Activated T-helper 1 cell treated with anti-CD3 and anti-CD28 coated beads, Interleukin-12 subunit alpha, Interleukin-12 subunit beta, Interleukin-2, Interleukin-4 antibody, amounts not matched to agents 30 ng/mL and 10 ng/mL and 1 ng/mL, durations not matched to agents 14 hours and 24 hours and 36 hours (primary cell): ENCODE measurements around the gene POU4F3. TPM values are rescaled to one million over a fixed set of nuclear protein-coding genes. Genes with fewer than 3 reads are reported as not detected.
A peak's percentile ranks its signal among the peaks of the same experiment; 100 is the strongest.

Experiments
- DNase-seq: peaks from one replicate; pipeline ENCODE4 v3.0.0; 2021; ENCODE audit warnings: low spot score
- H3K27ac Mint-ChIP-seq: one replicate; pipeline ENCODE4 v1.8.0; 2021; ENCODE audit warnings: mild to moderate bottlenecking, mixed read lengths
- H3K27me3 Mint-ChIP-seq: one replicate; pipeline ENCODE4 v1.8.0; 2022; ENCODE audit warnings: mild to moderate bottlenecking, moderate library complexity, mixed read lengths; ENCODE audit not compliant: insufficient read depth
- H3K36me3 Mint-ChIP-seq: one replicate; pipeline ENCODE4 v1.8.0; 2021; ENCODE audit warnings: low read depth, mixed read lengths
- H3K4me1 Mint-ChIP-seq: one replicate; pipeline ENCODE4 v1.8.0; 2021; ENCODE audit warnings: low read depth, mixed read lengths
- H3K4me3 Mint-ChIP-seq: one replicate; pipeline ENCODE4 v1.8.0; 2021; ENCODE audit warnings: mild to moderate bottlenecking, moderate library complexity, mixed read lengths
- H3K9me3 Mint-ChIP-seq: one replicate; pipeline ENCODE4 v1.8.0; 2021; ENCODE audit warnings: mixed read lengths
- intact Hi-C: fragments of 100-400 bp; cut with micrococcal nuclease; formaldehyde crosslinking; loops from one replicate; pipeline ENCODE4 v1.15.1; 2024
- total RNA-seq: library from RNA; stranded (reverse); gene quantifications from 2 replicates; pipeline ENCODE4 v1.2.3, GENCODE V29; 2022

POU4F3 gene
- total RNA-seq, 1 donor from 2014 or later: not detected

DNA sequence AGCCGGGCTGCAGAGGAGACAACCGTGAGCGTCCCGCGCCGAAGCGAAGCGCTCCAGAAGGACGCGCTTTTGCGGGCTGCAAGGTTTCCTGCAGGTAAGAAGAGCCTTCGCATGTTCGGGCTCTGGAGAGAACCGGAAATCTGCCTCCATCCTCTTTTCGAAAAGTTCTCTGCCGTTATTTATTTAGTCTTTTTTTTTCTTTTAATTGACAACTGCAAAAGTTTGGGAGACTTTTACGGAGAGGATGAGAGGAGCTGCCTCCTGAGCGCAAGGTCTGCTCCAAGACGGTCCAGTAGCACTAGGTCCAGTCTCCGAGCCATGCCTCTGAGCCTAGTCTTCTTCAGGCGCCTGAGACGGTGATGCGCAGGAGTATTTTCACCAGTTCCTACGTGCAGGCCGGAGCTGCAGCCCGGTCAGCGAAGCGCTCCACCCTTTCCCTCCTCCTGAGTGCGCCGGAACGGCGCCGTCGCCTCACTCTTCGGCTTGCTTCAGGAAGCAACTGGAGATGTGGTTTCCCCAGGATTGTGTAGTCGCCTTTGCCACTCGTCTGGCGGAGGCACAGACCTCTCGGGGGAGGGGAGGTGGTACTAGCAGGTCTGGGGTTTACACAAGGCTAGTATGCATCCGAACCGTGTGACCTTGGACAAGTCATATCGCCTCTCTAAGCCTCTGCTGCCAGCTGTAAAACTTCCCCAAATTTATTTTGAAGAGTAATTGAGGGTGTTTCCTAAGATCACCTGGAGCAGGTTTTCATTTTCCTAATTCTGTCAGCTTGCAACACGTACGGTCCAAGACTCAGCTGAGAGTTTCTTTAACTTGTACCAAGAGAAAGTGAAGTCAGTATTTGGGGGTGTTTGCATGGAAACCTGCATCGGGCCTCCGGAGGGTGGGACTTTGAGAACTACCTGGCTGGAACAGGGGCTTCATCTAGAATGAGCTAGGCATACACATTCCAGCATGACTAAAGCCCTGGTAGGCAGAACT lies 4.5 kb downstream of the POU4F3 start:
- H3K4me1 Mint-ChIP-seq: peaks cover 4% of the 10 kb centered on the region
- H3K36me3 Mint-ChIP-seq: no peaks in the 10 kb centered on the region
- no peak for DNase-seq
- intact Hi-C loops: no loop called here
- H3K27ac Mint-ChIP-seq: no peak overlapping the region
- no peaks in the 10 kb centered on the region for H3K9me3 Mint-ChIP-seq
- peaks cover 75% of the 10 kb centered on the region for H3K27me3 Mint-ChIP-seq
- H3K4me3 Mint-ChIP-seq: no peak overlapping the region

- H3K36me3 Mint-ChIP-seq: no peaks in the 10 kb centered on the region
- H3K4me3 Mint-ChIP-seq: no peak overlapping the region
- no peak for DNase-seq
- no peaks in the 10 kb centered on the region for H3K9me3 Mint-ChIP-seq
- H3K27ac Mint-ChIP-seq: no peak overlapping the region
- peaks cover 4% of the 10 kb centered on the region for H3K4me1 Mint-ChIP-seq
- intact Hi-C loops: no loop called here
- H3K27me3 Mint-ChIP-seq: peaks cover 65% of the 10 kb centered on the region
These were observed 5.8 kb downstream of the POU4F3 start for GRCh38 chr5:146344155-146345118.

DNA sequence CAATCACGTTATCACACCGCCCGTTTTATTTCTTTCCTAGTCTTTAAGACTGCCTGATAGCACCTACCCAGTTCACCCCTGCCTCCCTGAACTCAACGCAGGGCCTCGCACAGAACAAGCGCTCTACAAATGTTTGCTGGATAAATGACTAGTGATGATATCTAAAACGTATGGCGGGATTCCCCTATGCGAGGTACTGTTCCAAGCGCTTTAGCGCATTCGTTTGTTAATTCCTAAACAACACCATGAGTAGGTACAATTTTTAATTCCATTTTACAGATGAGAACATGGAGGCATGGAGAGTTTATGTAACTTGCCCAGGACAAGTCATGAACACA lies 6.6 kb downstream of the POU4F3 start:
- Mint-ChIP-seq H3K4me1 (peaks cover 4% of the 10 kb centered on the region), H3K9me3 (no peaks in the 10 kb centered on the region), H3K27me3 (peaks cover 63% of the 10 kb centered on the region), H3K27ac (peak overlapping the region; percentile 43), H3K36me3 (no peaks in the 10 kb centered on the region), H3K4me3 (no peak overlapping the region)
- no peak for DNase-seq
- intact Hi-C loops: no loop called here

DNA sequence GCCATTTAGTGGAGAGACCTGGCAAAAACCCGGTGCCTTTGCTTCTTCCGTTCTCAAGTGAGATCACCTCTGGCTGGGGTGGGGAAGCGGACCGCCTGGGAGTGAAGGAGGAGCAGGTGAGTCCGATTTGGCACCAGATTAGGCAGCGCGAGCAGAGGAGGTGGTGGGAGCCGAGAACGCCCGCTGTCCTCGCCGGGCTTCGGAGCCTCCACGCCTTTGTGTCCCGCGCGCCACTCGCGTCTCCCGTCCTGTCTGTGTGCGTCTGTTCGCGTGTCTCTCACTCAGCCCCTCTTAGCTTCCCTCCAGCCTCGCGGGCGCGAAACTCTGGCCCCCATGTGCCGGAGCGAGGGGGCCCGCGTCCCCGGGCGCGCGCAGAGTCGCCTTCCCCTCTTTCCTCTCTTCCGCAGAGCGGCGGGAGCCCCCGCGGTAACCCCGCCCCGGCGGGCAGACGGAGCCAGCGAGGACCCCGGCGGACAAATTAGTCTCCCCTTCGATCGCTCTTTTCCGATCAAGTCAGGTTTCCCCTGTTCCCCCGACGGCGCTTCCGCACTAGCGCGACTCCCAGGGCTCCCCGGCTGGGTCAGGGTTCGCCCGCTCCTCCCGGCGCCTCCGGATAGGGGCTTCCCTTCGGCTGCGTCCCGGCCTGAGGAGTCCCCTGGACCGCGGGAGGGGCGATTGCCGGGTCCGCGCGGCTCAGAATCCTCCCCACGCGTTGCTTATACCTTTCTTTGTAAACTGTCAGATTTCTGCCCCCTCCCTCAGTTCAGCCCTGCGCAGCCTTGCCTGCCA lies 7.1 kb downstream of the POU4F3 start:
- intact Hi-C loops: no loop called here
- DNase-seq: no peak
- H3K4me3 Mint-ChIP-seq: no peak overlapping the region
- H3K4me1 Mint-ChIP-seq: peaks cover 4% of the 10 kb centered on the region
- H3K36me3 Mint-ChIP-seq: no peaks in the 10 kb centered on the region
- H3K9me3 Mint-ChIP-seq: no peaks in the 10 kb centered on the region
- no peak overlapping the region for H3K27ac Mint-ChIP-seq
- peaks cover 60% of the 10 kb centered on the region for H3K27me3 Mint-ChIP-seq

DNA sequence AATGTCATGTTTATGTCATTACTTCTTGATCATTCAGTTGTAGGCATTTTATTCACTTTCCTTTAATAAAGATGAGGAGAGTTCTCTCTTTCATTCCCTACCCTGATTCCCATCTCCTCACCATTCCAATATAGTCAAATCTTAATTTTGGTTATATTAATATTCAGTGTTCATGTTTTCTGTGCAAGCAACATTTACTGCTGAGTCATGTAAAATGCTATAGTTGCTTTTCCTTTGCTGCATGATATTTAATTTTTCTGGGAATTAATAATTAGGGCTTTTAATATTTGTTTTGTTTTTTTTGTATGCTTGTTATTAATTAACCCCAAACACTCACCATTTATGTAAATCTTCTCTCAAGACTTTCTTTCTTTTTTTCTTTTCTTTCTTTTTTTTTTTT lies 18.5 kb downstream of the POU4F3 start:
- H3K9me3 Mint-ChIP-seq: no peaks in the 10 kb centered on the region
- no peaks in the 10 kb centered on the region for H3K4me1 Mint-ChIP-seq
- no peak overlapping the region for H3K4me3 Mint-ChIP-seq
- H3K27me3 Mint-ChIP-seq: peaks cover 6% of the 10 kb centered on the region
- intact Hi-C loops: no loop called here
- H3K27ac Mint-ChIP-seq: no peak overlapping the region
- H3K36me3 Mint-ChIP-seq: no peaks in the 10 kb centered on the region
- no peak for DNase-seq

- Mint-ChIP-seq H3K9me3 (no peaks in the 10 kb centered on the region), H3K27me3 (peaks cover 11% of the 10 kb centered on the region), H3K36me3 (no peaks in the 10 kb centered on the region), H3K27ac (no peak overlapping the region), H3K4me3 (no peak overlapping the region), H3K4me1 (no peaks in the 10 kb centered on the region)
- intact Hi-C loops: no loop called here
- DNase-seq: no peak
These were observed 21.2 kb downstream of the POU4F3 start for GRCh38 chr5:146359836-146360235.

DNA sequence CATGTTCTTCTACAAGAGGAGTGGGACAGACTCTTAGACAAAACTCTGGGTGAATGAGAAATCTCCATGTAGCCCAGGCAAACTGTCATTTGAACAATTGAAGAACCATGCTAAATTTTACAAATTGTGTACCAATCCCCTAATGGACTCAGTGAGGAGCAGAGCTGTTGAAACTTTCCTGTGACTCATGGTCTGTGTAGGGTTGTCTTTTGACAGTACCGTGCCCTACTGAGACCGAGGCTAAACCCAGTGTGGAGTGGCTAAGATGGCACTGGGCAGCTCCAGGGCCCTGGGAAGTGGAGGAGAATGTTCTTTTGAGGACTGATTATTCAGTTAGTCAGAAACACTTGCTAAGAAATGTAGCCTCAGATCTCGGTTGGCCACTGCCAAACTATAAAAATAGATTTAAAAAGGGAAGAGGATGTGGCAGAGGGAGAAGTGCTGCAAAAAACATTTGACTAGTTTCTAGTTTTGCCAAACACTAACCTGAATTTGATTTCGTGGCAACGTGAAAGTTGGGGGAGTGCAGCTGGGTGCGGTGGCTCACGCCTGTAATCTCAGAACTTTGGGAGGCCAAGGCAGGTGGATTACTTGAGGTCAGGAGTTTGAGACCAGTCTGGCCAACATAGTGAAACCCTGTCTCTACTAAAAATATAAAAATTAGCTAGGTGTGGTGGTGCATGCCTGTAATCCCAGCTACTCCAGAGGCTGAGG lies 24.7 kb downstream of the POU4F3 start:
- Mint-ChIP-seq H3K36me3 (no peaks in the 10 kb centered on the region), H3K27me3 (peaks cover 13% of the 10 kb centered on the region), H3K9me3 (no peaks in the 10 kb centered on the region), H3K4me1 (no peaks in the 10 kb centered on the region), H3K4me3 (no peak overlapping the region), H3K27ac (no peak overlapping the region)
- no peak for DNase-seq
- intact Hi-C loops: no loop called here

DNA sequence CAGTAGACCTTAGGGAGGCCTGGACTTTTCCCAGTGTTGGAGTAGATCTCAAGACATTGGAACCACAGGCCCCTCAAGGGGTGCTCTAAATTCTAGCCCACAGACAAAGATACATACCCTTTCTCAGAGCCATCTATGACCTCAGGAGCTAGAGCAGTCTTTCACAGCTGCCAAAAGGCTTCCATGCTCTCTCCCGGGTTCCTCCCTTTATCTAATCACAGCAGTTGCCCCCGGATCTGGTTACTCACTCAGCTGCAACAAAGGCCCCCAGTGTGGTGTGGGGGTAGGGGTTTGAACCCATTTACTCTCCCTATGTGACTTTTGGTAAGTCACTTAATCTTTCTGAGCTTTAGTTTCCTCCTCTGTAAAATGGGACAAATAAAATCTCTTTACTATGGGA lies 27.0 kb downstream of the POU4F3 start:
- Mint-ChIP-seq H3K9me3 (no peaks in the 10 kb centered on the region), H3K27ac (no peak overlapping the region)

GRCh38 chr5:146366904-146367303 lies 28.3 kb downstream of the POU4F3 start:
- H3K4me1 Mint-ChIP-seq: no peaks in the 10 kb centered on the region
- H3K9me3 Mint-ChIP-seq: no peaks in the 10 kb centered on the region
- DNase-seq: no peak
- no peak overlapping the region for H3K27ac Mint-ChIP-seq
- intact Hi-C loops: no loop called here
- peaks cover 9% of the 10 kb centered on the region for H3K27me3 Mint-ChIP-seq
- H3K4me3 Mint-ChIP-seq: no peak overlapping the region
- H3K36me3 Mint-ChIP-seq: no peaks in the 10 kb centered on the region

More for the DNA sequence above, 27.0 kb downstream of the POU4F3 start:
- DNase-seq: no peak
- Mint-ChIP-seq H3K4me3 (no peak overlapping the region), H3K4me1 (no peaks in the 10 kb centered on the region), H3K27me3 (peaks cover 13% of the 10 kb centered on the region), H3K36me3 (no peaks in the 10 kb centered on the region)
- intact Hi-C loops: no loop called here

DNA sequence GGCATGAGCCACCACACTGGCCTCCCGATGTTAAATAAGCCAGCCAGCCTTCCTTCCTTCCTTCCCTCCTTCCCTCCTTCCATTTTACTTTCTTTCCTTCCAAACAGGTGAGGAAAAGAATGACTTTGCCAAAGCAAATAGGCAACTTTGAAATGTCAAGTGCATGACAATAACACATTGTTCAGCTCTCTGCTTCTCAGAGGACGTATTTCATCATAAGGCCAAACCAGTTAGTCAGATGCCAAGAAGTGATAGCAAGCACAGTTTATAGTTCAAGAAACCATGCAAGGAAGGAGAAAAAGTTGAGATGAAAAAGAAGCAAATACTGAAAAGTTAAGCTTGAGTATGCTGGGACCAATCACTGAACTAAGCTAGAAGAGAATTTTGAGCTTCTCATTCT lies 29.5 kb downstream of the POU4F3 start:
- intact Hi-C loops: no loop called here
- Mint-ChIP-seq H3K4me1 (no peaks in the 10 kb centered on the region), H3K27me3 (peaks cover 6% of the 10 kb centered on the region), H3K9me3 (no peaks in the 10 kb centered on the region), H3K27ac (no peak overlapping the region), H3K4me3 (no peak overlapping the region), H3K36me3 (no peaks in the 10 kb centered on the region)
- DNase-seq: no peak

DNA sequence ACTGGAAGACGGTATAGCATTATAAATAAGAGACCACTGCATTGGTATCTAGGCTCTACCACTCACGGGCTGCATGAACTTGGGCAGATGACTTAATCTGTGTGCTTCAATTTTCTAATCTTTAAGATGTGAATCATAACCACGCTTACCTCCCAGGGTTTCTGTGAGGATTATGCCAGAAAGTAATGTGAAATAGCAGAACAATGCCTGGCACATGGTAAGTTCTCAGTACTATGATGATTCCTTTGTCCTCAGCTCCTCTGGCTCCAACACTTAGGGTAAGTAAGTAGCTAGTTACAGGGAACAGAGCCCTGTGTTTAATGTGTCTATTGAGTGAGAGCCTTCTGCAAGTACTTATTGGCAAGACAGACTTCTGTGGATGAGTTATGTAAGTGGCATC lies 31.1 kb downstream of the POU4F3 start:
- H3K4me1 Mint-ChIP-seq: no peaks in the 10 kb centered on the region
- no peak for DNase-seq
- H3K27me3 Mint-ChIP-seq: peaks cover 6% of the 10 kb centered on the region
- no peak overlapping the region for H3K27ac Mint-ChIP-seq
- intact Hi-C loops: no loop called here
- H3K36me3 Mint-ChIP-seq: no peaks in the 10 kb centered on the region
- no peak overlapping the region for H3K4me3 Mint-ChIP-seq
- H3K9me3 Mint-ChIP-seq: no peaks in the 10 kb centered on the region

GRCh38 chr5:146376821-146377220 lies 38.2 kb downstream of the POU4F3 start:
- Mint-ChIP-seq H3K36me3 (no peaks in the 10 kb centered on the region), H3K4me1 (no peaks in the 10 kb centered on the region), H3K27me3 (peaks cover 11% of the 10 kb centered on the region), H3K4me3 (no peak overlapping the region), H3K9me3 (no peaks in the 10 kb centered on the region), H3K27ac (no peak overlapping the region)
- DNase-seq: no peak
- intact Hi-C loops: no loop called here
